Measurements from ENCODE around the gene FAM184B. TPM values are rescaled to one million over a fixed set of nuclear protein-coding genes. Genes with fewer than 3 reads are reported as not detected.

Gene FAM184B
- total RNA-seq, 6 experiments from 2014 or later, result not detected

DNA sequence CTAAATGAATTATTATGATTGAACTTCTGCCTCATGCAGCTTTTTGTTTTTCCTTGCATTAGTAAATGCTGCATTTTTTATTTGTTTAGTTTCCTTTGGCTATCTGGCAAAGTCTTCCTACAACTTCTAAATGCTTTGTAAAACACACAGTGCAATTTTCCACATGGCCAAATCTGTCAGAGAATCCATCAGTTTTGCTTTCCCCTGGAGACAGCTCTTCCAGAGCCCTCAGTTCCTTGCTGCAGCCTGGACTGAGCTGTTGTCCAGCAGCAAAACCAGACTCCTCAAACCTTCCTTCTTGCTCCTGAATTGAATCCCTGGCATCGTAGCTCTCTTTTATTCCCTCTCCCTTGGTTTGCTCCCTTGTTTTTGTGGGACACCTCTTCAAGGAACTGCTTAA lies 124.3 kb downstream of the FAM184B start:
- 91% methylated on average over 1 of the region's 1 CpG for WGBS (ENCODE audit: insufficient coverage, low coverage, low lambda C conversion rate, missing lambda C conversion rate)
- no peaks in the 10 kb centered on the region for H3K4me1 ChIP-seq

DNA sequence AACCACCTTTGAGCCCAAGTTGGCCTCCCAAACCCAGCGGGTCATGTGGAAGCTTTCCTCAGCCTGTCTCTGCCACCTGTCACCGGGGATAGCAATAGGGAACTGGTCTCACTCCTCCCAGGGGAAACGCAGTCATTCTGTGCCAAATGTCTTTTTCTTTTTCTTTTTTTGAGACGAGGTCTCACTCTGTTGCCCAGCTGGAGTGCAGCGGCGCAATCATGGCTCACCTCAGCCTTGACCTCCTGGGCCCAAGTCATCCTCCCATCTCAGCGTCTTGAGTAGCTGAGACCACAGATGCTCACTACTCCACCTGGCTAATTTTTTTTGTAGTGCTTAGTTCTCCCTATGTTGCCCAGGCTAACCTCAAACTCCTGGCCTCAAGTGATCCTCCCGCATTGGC lies 126.7 kb downstream of the FAM184B start:
- no peak for DNase-seq
- H3K9me3 ChIP-seq, result no peaks in the 10 kb centered on the region
- no peak overlapping the region for H3K4me3 ChIP-seq
- WGBS (ENCODE audit: insufficient coverage, low coverage, low lambda C conversion rate, missing lambda C conversion rate), result 64% methylated on average over 8 of the region's 8 CpGs
- no peaks in the 10 kb centered on the region for H3K36me3 ChIP-seq
- no peak for TF ChIP-seq POLR2A (IDR thresholded peaks at IDR 0.05)
- TF ChIP-seq, protein P1, sequence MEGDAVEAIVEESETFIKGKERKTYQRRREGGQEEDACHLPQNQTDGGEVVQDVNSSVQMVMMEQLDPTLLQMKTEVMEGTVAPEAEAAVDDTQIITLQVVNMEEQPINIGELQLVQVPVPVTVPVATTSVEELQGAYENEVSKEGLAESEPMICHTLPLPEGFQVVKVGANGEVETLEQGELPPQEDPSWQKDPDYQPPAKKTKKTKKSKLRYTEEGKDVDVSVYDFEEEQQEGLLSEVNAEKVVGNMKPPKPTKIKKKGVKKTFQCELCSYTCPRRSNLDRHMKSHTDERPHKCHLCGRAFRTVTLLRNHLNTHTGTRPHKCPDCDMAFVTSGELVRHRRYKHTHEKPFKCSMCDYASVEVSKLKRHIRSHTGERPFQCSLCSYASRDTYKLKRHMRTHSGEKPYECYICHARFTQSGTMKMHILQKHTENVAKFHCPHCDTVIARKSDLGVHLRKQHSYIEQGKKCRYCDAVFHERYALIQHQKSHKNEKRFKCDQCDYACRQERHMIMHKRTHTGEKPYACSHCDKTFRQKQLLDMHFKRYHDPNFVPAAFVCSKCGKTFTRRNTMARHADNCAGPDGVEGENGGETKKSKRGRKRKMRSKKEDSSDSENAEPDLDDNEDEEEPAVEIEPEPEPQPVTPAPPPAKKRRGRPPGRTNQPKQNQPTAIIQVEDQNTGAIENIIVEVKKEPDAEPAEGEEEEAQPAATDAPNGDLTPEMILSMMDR (IDR thresholded peaks at IDR 0.05), result no peak
- H3K4me1 ChIP-seq, result no peaks in the 10 kb centered on the region
- ATAC-seq, result no peak
- H3K27ac ChIP-seq, result no peak overlapping the region
- intact Hi-C loops (cut with DNase I), result no loop called here
- no peaks in the 10 kb centered on the region for H3K27me3 ChIP-seq

More for the DNA sequence above, 124.3 kb downstream of the FAM184B start:
- DNase-seq (no peak), ATAC-seq (no peak)
- Histone ChIP-seq H3K36me3 (no peaks in the 10 kb centered on the region), H3K4me3 (no peak overlapping the region), H3K9me3 (no peaks in the 10 kb centered on the region), H3K27ac (no peak overlapping the region), H3K27me3 (no peaks in the 10 kb centered on the region)
- no peak for TF ChIP-seq POLR2A (IDR thresholded peaks at IDR 0.05)
- TF ChIP-seq, protein P1 (IDR thresholded peaks at IDR 0.05), result no peak
- intact Hi-C loops (cut with DNase I), result no loop called here

DNA sequence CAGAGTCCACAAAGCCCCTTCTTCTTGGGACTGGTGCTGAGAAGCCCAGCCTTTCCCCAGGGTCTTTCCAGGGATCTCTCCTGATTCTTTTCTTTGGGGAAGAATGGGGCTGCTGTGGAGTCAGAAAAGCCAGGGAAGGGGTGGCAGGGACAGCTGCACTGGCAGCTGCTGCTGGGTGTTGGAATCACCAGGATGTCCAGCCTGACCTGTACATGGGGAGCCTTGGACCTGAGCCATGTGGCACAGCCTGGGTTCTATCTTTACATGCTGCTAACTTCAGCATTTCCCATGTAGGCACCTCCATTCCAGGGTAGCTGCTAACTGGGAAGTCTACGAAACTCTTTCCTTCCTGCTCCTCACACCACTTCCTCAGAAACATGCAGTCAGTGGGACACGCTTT lies 131.0 kb downstream of the FAM184B start:
- H3K27ac ChIP-seq, result no peak overlapping the region
- no peaks in the 10 kb centered on the region for H3K4me1 ChIP-seq
- 38% methylated on average over 2 of the region's 2 CpGs for WGBS (ENCODE audit: insufficient coverage, low coverage, low lambda C conversion rate, missing lambda C conversion rate)
- ATAC-seq (peak in 1 of 4 donors; percentile 48), DNase-seq (no peak)
- no peaks in the 10 kb centered on the region for H3K9me3 ChIP-seq
- no peaks in the 10 kb centered on the region for H3K27me3 ChIP-seq
- no peaks in the 10 kb centered on the region for H3K36me3 ChIP-seq
- intact Hi-C loops (cut with DNase I), result no loop called here
- H3K4me3 ChIP-seq, result no peak overlapping the region
- no peak for TF ChIP-seq POLR2A (IDR thresholded peaks at IDR 0.05)
- TF ChIP-seq, protein P1 (IDR thresholded peaks at IDR 0.05), result no peak

DNA sequence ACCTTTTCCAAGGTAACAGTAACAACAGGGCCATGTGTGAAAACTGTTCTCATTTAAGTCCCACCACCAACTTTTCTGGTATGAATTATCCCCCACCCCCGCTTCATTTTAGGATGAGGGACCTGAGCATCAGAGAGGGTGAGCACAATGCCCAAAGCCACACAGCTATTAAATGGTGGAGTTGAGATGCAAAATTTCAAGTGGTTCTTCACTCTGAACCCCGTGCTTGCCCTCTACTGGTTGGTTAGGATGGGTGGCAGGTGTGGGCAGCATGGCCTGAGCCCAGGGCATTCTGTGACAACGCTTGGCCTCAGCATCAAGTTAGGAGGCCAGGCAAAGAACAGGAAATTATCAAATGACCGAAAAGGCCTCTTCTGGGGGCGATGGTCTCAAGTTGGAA lies 133.5 kb downstream of the FAM184B start:
- DNase-seq, result no peak
- no peak overlapping the region for H3K27ac ChIP-seq
- intact Hi-C loops (cut with DNase I), result no loop called here
- WGBS (ENCODE audit: insufficient coverage, low coverage, low lambda C conversion rate, missing lambda C conversion rate), result 67% methylated on average over 3 of the region's 5 CpGs
- H3K4me3 ChIP-seq, result no peak overlapping the region
- no peaks in the 10 kb centered on the region for H3K27me3 ChIP-seq
- TF ChIP-seq, protein P1 (IDR thresholded peaks at IDR 0.05), result no peak
- TF ChIP-seq POLR2A (IDR thresholded peaks at IDR 0.05), result no peak
- no peaks in the 10 kb centered on the region for H3K36me3 ChIP-seq
- no peaks in the 10 kb centered on the region for H3K4me1 ChIP-seq
- H3K9me3 ChIP-seq, result no peaks in the 10 kb centered on the region
- ATAC-seq, result peak in 2 of 4 donors; percentile 26 to 36
